GM12872 (cell line): ENCODE data around the gene SPATA9.

Experiments
- TF ChIP-seq, protein P1 (sequence below): IDR thresholded peaks from 3 replicates; pipeline ENCODE4 v1.5.1; 2011; ENCODE audit warnings: low read depth, mild to moderate bottlenecking, low read length, moderate library complexity; ENCODE audit not compliant: insufficient read depth

The SPATA9 gene

DNA sequence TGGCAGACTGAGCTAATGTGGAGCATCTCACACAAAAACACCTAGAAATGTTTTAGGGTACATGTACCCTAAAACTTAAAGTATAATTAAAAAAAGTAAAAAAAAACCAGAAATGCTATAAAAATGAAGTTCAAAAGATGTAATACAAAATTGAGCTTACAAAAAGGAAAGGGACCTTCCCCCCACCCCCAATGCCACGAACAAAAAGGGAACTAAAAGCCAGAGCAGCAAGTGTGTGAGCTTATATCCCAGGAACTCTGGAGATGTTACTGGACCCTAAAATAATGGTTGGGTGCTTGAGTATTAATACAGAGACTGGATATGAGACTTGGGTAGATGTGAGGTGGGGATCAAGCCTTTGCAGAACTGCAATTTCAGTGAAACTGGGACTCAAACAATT is 11.0 kb downstream of the SPATA9 start:
- TF ChIP-seq, protein P1, sequence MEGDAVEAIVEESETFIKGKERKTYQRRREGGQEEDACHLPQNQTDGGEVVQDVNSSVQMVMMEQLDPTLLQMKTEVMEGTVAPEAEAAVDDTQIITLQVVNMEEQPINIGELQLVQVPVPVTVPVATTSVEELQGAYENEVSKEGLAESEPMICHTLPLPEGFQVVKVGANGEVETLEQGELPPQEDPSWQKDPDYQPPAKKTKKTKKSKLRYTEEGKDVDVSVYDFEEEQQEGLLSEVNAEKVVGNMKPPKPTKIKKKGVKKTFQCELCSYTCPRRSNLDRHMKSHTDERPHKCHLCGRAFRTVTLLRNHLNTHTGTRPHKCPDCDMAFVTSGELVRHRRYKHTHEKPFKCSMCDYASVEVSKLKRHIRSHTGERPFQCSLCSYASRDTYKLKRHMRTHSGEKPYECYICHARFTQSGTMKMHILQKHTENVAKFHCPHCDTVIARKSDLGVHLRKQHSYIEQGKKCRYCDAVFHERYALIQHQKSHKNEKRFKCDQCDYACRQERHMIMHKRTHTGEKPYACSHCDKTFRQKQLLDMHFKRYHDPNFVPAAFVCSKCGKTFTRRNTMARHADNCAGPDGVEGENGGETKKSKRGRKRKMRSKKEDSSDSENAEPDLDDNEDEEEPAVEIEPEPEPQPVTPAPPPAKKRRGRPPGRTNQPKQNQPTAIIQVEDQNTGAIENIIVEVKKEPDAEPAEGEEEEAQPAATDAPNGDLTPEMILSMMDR = no peak

- TF ChIP-seq, protein P1 = no peak
Observed at GRCh38 chr5:95670568-95670967, 12.2 kb downstream of the SPATA9 start.

- TF ChIP-seq, protein P1 = no peak
Observed at GRCh38 chr5:95669985-95670384, 12.8 kb downstream of the SPATA9 start.

DNA sequence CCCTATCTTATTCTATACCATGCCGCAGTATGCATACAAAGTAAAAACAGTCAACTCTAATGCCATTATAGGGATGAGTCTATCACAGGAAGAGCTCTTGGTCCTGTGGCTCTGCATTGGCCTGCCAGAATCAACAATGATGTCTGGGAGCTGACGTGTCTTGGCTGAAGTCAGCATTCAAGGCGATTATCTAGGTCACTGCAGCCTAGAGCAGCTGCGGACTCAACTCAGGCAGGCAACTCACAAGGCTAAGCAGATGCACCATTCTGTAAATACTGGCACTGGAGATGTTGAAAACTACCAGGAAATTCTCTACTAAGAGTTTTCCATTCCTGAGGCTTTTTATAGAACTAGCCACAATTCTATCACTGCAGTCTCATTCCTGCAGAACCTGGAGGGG is 13.3 kb downstream of the SPATA9 start:
- TF ChIP-seq, protein P1 = no peak

DNA sequence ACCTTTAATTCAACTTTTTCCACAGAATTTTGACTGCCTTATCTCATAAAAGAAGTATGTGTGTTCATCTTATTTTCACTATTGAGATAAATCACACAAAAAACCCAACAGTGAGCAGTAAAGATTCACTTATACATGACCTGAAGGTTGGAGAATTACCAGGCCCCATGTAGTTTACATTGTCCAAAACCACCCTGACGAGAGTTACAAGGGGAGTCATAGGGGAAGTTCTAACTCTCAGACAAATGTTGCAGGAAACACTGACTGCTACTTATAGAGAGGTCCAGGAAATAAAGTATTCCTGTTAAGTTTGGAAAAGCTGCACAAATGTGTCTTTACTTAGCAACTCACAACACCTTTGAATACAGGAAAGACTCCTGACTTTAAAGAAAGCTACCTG is 14.1 kb downstream of the SPATA9 start:
- TF ChIP-seq, protein P1 = no peak

GRCh38 chr5:95668216-95668615 is 14.6 kb downstream of the SPATA9 start:
- TF ChIP-seq, protein P1 = no peak

DNA sequence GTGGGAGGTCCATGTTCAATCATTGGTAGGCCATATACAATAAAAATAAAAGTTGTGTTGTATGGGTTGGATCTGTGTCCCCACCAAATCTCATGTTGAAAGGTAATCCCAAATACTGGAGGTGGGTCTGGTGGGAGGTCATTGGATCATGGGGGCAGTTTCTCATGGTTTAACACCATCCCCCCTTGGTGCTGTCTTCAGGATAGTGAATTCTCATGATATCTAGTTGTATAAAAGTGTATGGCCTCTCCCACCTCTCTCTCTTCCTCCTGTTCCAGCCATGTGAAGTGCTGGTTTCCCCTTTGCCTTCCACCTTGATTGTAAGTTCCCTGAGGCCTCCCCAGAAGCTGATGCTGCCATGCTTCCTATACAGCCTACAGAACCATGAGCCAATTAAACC is 15.1 kb downstream of the SPATA9 start:
- TF ChIP-seq, protein P1 = no peak
